SK-N-SH treated with all-trans-retinoic acid at 6 μM for 48 hours (cell line): ENCODE data around the gene PARD3B.

ENCODE experiments used
- ATAC-seq: fragments of 200-7000 bp; cut with Tn5 transposase; 3 replicates; pipeline ENCODE4 v1.9.1; 2020; ENCODE audit warnings: mild to moderate bottlenecking, moderate library complexity
- ARNTL ChIP-seq: fragments of 450-650 bp; formaldehyde crosslinking; IDR thresholded peaks from 2 replicates; pipeline ENCODE4 v1.5.0; 2020; ENCODE audit warnings: low read depth, mild to moderate bottlenecking, moderate library complexity, borderline replicate concordance
- BACH2 ChIP-seq: fragments of 250-450 bp; sonication (Bioruptor Pico); IDR thresholded peaks from 2 replicates; pipeline ENCODE4 v1.9.0; 2021; ENCODE audit warnings: mild to moderate bottlenecking, borderline replicate concordance
- CSDC2 ChIP-seq: fragments of 250-450 bp; sonication (Bioruptor Pico); IDR thresholded peaks from 2 replicates; pipeline ENCODE4 v1.5.0; 2020; ENCODE audit warnings: mild to moderate bottlenecking, moderate library complexity
- ESRRG ChIP-seq: fragments of 250-450 bp; sonication (Bioruptor Pico); IDR thresholded peaks from 2 replicates; pipeline ENCODE4 v1.6.1; 2021; ENCODE audit warnings: mild to moderate bottlenecking
- GLIS3 ChIP-seq: fragments of 250-450 bp; sonication (Bioruptor Pico); IDR thresholded peaks from 2 replicates; pipeline ENCODE4 v1.5.0; 2020; ENCODE audit warnings: mild to moderate bottlenecking, moderate library complexity
- ISL1 ChIP-seq: fragments of 250-450 bp; sonication (Bioruptor Pico); IDR thresholded peaks from 2 replicates; pipeline ENCODE4 v2.1.2; 2022; ENCODE audit warnings: mild to moderate bottlenecking, moderate library complexity
- OSR1 ChIP-seq: fragments of 250-450 bp; sonication (Bioruptor Pico); IDR thresholded peaks from 2 replicates; pipeline ENCODE4 v1.8.0; 2022; ENCODE audit warnings: moderate library complexity, mild to moderate bottlenecking, inconsistent platforms
- PATZ1 ChIP-seq: fragments of 250-450 bp; sonication (Bioruptor Pico); IDR thresholded peaks from 2 replicates; pipeline ENCODE4 v1.8.0; 2020; ENCODE audit warnings: mild to moderate bottlenecking, moderate library complexity, borderline replicate concordance
- PPARA ChIP-seq: fragments of 250-450 bp; sonication (Bioruptor Pico); IDR thresholded peaks from 2 replicates; pipeline ENCODE4 v1.5.0; 2020; ENCODE audit warnings: mild to moderate bottlenecking, borderline replicate concordance
- RARB ChIP-seq: fragments of 250-450 bp; sonication (Bioruptor Pico); IDR thresholded peaks from 2 replicates; pipeline ENCODE4 v1.8.0; 2021; ENCODE audit warnings: mild to moderate bottlenecking, moderate library complexity
- SNAI2 ChIP-seq: fragments of 250-450 bp; sonication (Bioruptor Pico); IDR thresholded peaks from 2 replicates; pipeline ENCODE4 v1.5.0; 2020; ENCODE audit warnings: mild to moderate bottlenecking, moderate library complexity
- TCF4 ChIP-seq: fragments of 250-450 bp; sonication (Bioruptor Pico); IDR thresholded peaks from 2 replicates; pipeline ENCODE4 v1.8.0; 2021; ENCODE audit warnings: mild to moderate bottlenecking, moderate library complexity, borderline replicate concordance
- TSHZ2 ChIP-seq: fragments of 250-450 bp; sonication (Bioruptor Pico); IDR thresholded peaks from 2 replicates; pipeline ENCODE4 v1.5.0; 2020; ENCODE audit warnings: mild to moderate bottlenecking, moderate library complexity
- ZC3H10 ChIP-seq: fragments of 250-450 bp; sonication (Bioruptor Pico); IDR thresholded peaks from 2 replicates; pipeline ENCODE4 v1.5.1; 2021; ENCODE audit warnings: mild to moderate bottlenecking, moderate library complexity
- ZFP3 ChIP-seq: fragments of 250-450 bp; sonication (Bioruptor Pico); IDR thresholded peaks from 2 replicates; pipeline ENCODE4 v1.5.0; 2020; ENCODE audit warnings: mild to moderate bottlenecking, moderate library complexity
- ZFP30 ChIP-seq: fragments of 450-650 bp; formaldehyde crosslinking; IDR thresholded peaks from 2 replicates; pipeline ENCODE4 v1.5.0; 2022; ENCODE audit warnings: mild to moderate bottlenecking, moderate library complexity
- ZNF565 ChIP-seq: fragments of 450-650 bp; formaldehyde crosslinking; conservative IDR thresholded peaks from 2 replicates; pipeline ENCODE4 v1.5.0; 2020; ENCODE audit warnings: low read depth, mild to moderate bottlenecking, moderate library complexity
- ZNF70 ChIP-seq: fragments of 450-650 bp; formaldehyde crosslinking; IDR thresholded peaks from 2 replicates; pipeline ENCODE4 v1.5.0; 2020; ENCODE audit warnings: mild to moderate bottlenecking, moderate library complexity
- ZNF8 ChIP-seq: fragments of 450-650 bp; formaldehyde crosslinking; IDR thresholded peaks from 2 replicates; pipeline ENCODE4 v1.5.0; 2020; ENCODE audit warnings: mild to moderate bottlenecking, moderate library complexity
- TF ChIP-seq, protein P1 (sequence below): fragments of 250-450 bp; sonication (Bioruptor Pico); IDR thresholded peaks from 2 replicates; pipeline ENCODE4 v1.5.1; 2021; ENCODE audit warnings: mild to moderate bottlenecking, moderate library complexity
- TF ChIP-seq, protein P2 (sequence below): fragments of 250-450 bp; sonication (Bioruptor Pico); IDR thresholded peaks from 2 replicates; pipeline ENCODE4 v1.5.1; 2020; ENCODE audit warnings: low read depth, mild to moderate bottlenecking, moderate library complexity

The PARD3B gene

GRCh38 chr2:204738721-204739120, 193.4 kb downstream of the PARD3B start:
- ATAC-seq = peak; percentile 87
- TF ChIP-seq ZFP30 (CRISPR knock-in tag) (no peak), ZNF8 (CRISPR knock-in tag) (no peak), OSR1 (CRISPR knock-in tag) (no peak), PPARA (CRISPR knock-in tag) (no peak), ZC3H10 (no peak), ZNF70 (CRISPR knock-in tag) (no peak), SNAI2 (CRISPR knock-in tag) (no peak), ZFP3 (CRISPR knock-in tag) (no peak), PATZ1 (CRISPR knock-in tag) (no peak), ISL1 (CRISPR knock-in tag) (no peak), RARB (no peak)
- TF ChIP-seq, protein P1, sequence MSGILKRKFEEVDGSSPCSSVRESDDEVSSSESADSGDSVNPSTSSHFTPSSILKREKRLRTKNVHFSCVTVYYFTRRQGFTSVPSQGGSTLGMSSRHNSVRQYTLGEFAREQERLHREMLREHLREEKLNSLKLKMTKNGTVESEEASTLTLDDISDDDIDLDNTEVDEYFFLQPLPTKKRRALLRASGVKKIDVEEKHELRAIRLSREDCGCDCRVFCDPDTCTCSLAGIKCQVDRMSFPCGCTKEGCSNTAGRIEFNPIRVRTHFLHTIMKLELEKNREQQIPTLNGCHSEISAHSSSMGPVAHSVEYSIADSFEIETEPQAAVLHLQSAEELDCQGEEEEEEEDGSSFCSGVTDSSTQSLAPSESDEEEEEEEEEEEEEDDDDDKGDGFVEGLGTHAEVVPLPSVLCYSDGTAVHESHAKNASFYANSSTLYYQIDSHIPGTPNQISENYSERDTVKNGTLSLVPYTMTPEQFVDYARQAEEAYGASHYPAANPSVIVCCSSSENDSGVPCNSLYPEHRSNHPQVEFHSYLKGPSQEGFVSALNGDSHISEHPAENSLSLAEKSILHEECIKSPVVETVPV (CRISPR knock-in tag) = no peak
- TF ChIP-seq, protein P2, sequence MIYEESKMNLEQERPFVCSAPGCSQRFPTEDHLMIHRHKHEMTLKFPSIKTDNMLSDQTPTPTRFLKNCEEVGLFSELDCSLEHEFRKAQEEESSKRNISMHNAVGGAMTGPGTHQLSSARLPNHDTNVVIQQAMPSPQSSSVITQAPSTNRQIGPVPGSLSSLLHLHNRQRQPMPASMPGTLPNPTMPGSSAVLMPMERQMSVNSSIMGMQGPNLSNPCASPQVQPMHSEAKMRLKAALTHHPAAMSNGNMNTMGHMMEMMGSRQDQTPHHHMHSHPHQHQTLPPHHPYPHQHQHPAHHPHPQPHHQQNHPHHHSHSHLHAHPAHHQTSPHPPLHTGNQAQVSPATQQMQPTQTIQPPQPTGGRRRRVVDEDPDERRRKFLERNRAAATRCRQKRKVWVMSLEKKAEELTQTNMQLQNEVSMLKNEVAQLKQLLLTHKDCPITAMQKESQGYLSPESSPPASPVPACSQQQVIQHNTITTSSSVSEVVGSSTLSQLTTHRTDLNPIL (CRISPR knock-in tag) = no peak

DNA sequence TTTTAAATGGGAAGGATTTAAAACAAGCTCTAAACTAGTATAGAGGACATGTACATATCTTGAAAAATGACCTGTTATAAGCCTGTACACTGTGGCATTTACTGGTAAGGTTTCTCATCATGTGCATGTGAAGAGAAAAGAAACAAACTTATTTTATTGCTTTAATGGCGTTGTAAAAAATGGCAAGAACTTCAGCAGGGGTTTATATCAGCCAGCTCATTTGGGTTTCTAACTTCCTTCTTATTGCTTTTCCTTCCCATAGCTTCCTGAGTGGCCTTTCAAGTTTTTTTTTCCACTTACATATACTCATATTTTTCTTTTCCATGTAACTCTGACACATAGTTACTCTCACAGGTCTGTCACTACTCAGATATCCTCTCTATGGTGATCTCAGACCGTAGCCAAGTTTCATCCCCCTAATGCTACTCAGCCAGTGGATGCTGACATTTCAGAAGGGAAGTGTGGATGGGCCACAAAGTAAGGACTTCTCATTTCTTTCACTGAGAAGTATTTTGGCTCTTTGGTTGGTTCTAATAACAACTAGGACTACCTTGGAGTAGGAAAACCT, 198.2 kb downstream of the PARD3B start:
- ATAC-seq = no peak
- TF ChIP-seq TSHZ2 (CRISPR knock-in tag) (no peak), SNAI2 (CRISPR knock-in tag) (no peak), ISL1 (CRISPR knock-in tag) (no peak), TCF4 (CRISPR knock-in tag) (no peak), ARNTL (CRISPR knock-in tag) (no peak), RARB (no peak), PPARA (CRISPR knock-in tag) (no peak), BACH2 (CRISPR knock-in tag) (no peak), ZNF70 (CRISPR knock-in tag) (no peak), OSR1 (CRISPR knock-in tag) (no peak), ZNF565 (no peak), ZC3H10 (no peak)

- TF ChIP-seq PPARA (CRISPR knock-in tag) (no peak), SNAI2 (CRISPR knock-in tag) (no peak), ZFP3 (CRISPR knock-in tag) (no peak), BACH2 (CRISPR knock-in tag) (no peak), ZC3H10 (no peak), ESRRG (no peak), RARB (no peak), ISL1 (CRISPR knock-in tag) (no peak), GLIS3 (CRISPR knock-in tag) (no peak), ZNF8 (CRISPR knock-in tag) (no peak), CSDC2 (CRISPR knock-in tag) (no peak)
- TF ChIP-seq, protein P2 (CRISPR knock-in tag) = no peak
- no peak for ATAC-seq
These were observed 199.2 kb downstream of the PARD3B start for GRCh38 chr2:204744506-204744905.
